Measurements from ENCODE around the gene CACNG3.

The CACNG3 gene

GRCh38 chr16:24381470-24382118 lies 125.5 kb downstream of the CACNG3 start:
- TF ChIP-seq CTCF (IDR thresholded peaks at IDR 0.05; ENCODE audit: low read depth, low read length) (no peak), MYC (IDR thresholded peaks at IDR 0.05; ENCODE audit: low read depth, low read length) (no peak), POLR2A (IDR thresholded peaks at IDR 0.05; ENCODE audit: extremely low read depth, insufficient read length) (no peak)
- TF ChIP-seq, protein P1, sequence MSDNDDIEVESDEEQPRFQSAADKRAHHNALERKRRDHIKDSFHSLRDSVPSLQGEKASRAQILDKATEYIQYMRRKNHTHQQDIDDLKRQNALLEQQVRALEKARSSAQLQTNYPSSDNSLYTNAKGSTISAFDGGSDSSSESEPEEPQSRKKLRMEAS (IDR thresholded peaks at IDR 0.05; ENCODE audit: low read depth, low read length) = no peak
- DNase-seq (ENCODE audit: low read depth) = no peak
- H3K4me3 ChIP-seq (ENCODE audit: low read depth, low read length) = no peak overlapping the region

DNA sequence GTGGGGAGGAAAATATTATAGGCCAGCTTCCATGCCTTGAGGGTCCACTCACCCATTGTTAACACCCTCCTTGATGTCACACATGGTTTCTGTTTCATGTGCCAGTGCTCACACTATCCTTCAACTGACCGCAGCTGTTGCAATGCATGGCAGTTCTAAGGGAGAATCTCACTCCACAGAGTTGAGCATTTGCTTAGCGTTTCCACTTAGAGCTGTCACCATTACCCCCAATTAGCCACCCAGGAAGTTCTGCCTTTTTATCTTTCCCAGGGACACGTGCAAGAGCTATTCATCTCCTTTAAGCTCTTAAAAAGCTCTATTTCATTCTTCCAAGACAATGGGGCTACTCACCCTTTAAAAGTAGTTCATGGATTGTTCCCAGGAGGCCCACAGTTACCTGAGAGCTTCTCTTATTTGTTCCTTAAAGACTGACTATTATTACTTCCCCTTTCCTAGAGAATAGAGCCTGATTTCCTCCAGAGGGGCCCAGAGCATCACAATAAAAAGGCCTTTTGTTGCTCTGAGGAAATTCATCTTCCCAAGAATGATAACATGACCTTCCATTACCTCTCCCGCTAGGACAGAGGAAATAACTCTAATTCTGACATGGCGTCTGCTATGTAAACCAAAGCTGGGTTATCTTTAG lies 126.8 kb downstream of the CACNG3 start:
- no peak for DNase-seq (ENCODE audit: low read depth)
- TF ChIP-seq POLR2A (IDR thresholded peaks at IDR 0.05; ENCODE audit: extremely low read depth, insufficient read length) (no peak), CTCF (IDR thresholded peaks at IDR 0.05; ENCODE audit: low read depth, low read length) (no peak), MYC (IDR thresholded peaks at IDR 0.05; ENCODE audit: low read depth, low read length) (no peak)
- TF ChIP-seq, protein P1 (IDR thresholded peaks at IDR 0.05; ENCODE audit: low read depth, low read length) = no peak
- H3K4me3 ChIP-seq (ENCODE audit: low read depth, low read length) = no peak overlapping the region

- DNase-seq (ENCODE audit: low read depth) = no peak
- TF ChIP-seq POLR2A (IDR thresholded peaks at IDR 0.05; ENCODE audit: extremely low read depth, insufficient read length) (no peak), MYC (IDR thresholded peaks at IDR 0.05; ENCODE audit: low read depth, low read length) (no peak), CTCF (IDR thresholded peaks at IDR 0.05; ENCODE audit: low read depth, low read length) (no peak)
- TF ChIP-seq, protein P1 (IDR thresholded peaks at IDR 0.05; ENCODE audit: low read depth, low read length) = no peak
- no peak overlapping the region for H3K4me3 ChIP-seq (ENCODE audit: low read depth, low read length)
Measured at GRCh38 chr16:24394341-24394740, 138.2 kb downstream of the CACNG3 start.

DNA sequence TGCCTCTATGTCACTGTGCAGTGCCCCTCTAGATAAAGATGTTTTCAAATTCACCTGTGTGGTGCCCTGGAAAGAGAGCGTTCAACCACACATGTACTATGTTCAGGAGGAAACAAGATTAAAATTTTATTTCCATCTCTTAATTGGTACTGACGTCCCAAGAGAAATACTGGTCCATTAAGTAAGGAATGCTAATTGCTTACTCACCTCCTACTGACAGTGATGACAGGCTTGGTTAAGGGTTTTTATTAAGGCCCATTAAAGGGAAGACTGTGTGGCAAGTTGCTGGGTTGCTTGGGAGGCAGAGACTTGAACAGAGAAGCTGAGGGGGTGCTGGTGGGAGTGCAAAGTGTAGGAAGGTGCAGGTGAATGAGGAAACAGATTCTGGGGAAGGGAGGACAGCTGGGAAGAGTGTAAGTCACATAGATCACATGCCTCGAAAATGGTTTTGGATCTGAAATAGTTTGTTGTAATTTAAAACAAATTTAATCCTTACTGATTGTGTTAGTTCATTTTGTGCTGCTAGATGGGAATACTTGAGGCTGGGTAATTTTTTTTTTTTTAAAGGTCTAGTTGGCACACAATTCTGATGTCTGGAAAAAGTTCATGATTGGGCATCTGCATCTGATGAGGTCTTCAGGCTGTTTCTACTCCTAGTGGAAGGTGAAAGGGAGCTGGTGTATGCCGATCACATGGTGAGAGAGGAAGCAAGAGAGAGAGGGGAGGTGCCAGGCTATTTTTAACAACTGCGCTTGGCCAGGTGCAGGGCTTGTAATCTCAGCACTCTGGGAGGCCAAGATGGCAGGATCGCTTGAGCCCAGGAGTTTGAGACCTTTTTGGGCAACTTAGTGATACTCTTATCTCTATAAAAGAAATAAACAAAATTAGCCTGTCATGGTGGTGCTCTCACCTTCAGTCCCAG lies 140.5 kb downstream of the CACNG3 start:
- TF ChIP-seq, protein P1 (IDR thresholded peaks at IDR 0.05; ENCODE audit: low read depth, low read length) = no peak
- TF ChIP-seq CTCF (IDR thresholded peaks at IDR 0.05; ENCODE audit: low read depth, low read length) (no peak), MYC (IDR thresholded peaks at IDR 0.05; ENCODE audit: low read depth, low read length) (no peak), POLR2A (IDR thresholded peaks at IDR 0.05; ENCODE audit: extremely low read depth, insufficient read length) (no peak)
- DNase-seq (ENCODE audit: low read depth) = no peak
- no peak overlapping the region for H3K4me3 ChIP-seq (ENCODE audit: low read depth, low read length)

DNA sequence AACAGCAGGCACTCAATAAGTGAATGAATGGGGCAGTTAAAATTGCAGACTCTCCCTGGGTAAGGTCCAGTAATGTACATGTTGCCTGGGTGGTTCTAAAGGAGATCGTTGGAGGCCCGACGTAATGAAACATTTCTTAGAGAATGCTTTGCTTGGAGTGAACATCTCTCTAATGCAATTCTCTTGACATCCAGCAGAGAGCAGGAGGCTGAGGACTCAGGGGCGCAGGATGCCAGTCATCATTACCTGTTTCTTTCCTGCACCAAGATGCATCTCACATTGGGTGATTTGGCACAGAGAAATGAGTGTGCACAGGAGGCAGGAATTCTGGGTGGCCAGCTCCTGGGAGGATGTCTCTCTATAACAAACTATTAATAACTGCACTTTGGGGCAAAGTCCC lies 152.9 kb downstream of the CACNG3 start:
- TF ChIP-seq POLR2A (IDR thresholded peaks at IDR 0.05; ENCODE audit: extremely low read depth, insufficient read length) = no peak
- TF ChIP-seq MYC (IDR thresholded peaks at IDR 0.05; ENCODE audit: low read depth, low read length) = no peak
- TF ChIP-seq, protein P1 (IDR thresholded peaks at IDR 0.05; ENCODE audit: low read depth, low read length) = no peak
- TF ChIP-seq CTCF (IDR thresholded peaks at IDR 0.05; ENCODE audit: low read depth, low read length) = peak; percentile 25
- no peak overlapping the region for H3K4me3 ChIP-seq (ENCODE audit: low read depth, low read length)
- DNase-seq (ENCODE audit: low read depth) = peak; percentile 7

Measured in NB4 (cell line).